ENCODE data around the gene MKRN3.

DNA sequence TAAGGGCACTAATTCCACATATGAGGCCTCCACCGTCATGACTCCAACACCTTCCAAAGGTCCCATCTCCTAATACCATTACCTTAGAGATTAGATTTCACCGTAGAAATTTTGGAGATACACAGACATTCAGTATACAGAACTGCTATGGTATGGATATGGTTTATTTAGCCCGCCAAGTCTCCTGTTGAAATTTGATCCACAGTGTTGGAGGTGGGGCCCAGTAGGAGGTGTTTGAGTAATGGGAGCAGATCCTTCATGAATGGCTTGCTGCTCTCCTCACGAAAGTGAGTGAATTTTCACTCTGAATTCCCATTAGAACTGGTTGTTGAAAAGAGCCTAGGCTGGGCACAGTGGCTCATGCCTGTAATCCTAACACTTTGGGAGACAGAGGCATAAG, 7.4 kb downstream of the MKRN3 start:
- TF ChIP-seq, protein P1, sequence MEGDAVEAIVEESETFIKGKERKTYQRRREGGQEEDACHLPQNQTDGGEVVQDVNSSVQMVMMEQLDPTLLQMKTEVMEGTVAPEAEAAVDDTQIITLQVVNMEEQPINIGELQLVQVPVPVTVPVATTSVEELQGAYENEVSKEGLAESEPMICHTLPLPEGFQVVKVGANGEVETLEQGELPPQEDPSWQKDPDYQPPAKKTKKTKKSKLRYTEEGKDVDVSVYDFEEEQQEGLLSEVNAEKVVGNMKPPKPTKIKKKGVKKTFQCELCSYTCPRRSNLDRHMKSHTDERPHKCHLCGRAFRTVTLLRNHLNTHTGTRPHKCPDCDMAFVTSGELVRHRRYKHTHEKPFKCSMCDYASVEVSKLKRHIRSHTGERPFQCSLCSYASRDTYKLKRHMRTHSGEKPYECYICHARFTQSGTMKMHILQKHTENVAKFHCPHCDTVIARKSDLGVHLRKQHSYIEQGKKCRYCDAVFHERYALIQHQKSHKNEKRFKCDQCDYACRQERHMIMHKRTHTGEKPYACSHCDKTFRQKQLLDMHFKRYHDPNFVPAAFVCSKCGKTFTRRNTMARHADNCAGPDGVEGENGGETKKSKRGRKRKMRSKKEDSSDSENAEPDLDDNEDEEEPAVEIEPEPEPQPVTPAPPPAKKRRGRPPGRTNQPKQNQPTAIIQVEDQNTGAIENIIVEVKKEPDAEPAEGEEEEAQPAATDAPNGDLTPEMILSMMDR (IDR thresholded peaks at IDR 0.05; ENCODE audit: low read depth, low read length), result no peak
- no peak for TF ChIP-seq POLR2A (IDR thresholded peaks at IDR 0.05; ENCODE audit: extremely low read depth, insufficient read length)

Data from NB4 (cell line).